Neural crest cell (in vitro differentiated cells): Measurements from ENCODE around the gene DRAM2. TPM values are rescaled to one million over a fixed set of nuclear protein-coding genes. Genes with fewer than 3 reads are reported as not detected.
"Not testable (repeated sequence)": the region's sequence is repeated elsewhere in the genome, so short reads cannot be mapped to it uniquely, and the experiment has no call there.

Experiments used
- DNase-seq: peaks from one replicate; pipeline ENCODE4 v3.0.0; 2021; ENCODE audit warnings: low read depth, mixed read lengths, low spot score
- H3K27ac Mint-ChIP-seq: one replicate; pipeline ENCODE4 v1.8.0; 2021; ENCODE audit warnings: mild to moderate bottlenecking, mixed read lengths; ENCODE audit not compliant: unreplicated experiment
- H3K27me3 Mint-ChIP-seq: 2 replicates; pipeline ENCODE4 v1.8.0; 2021; ENCODE audit warnings: low read depth, mild to moderate bottlenecking, mixed read lengths
- H3K36me3 Mint-ChIP-seq: 2 replicates; pipeline ENCODE4 v1.8.0; 2021; ENCODE audit warnings: low read depth, mild to moderate bottlenecking, mixed read lengths
- H3K4me1 Mint-ChIP-seq: 2 replicates; pipeline ENCODE4 v1.8.0; 2021; ENCODE audit warnings: mixed read lengths
- H3K4me3 Mint-ChIP-seq: one replicate; pipeline ENCODE4 v1.8.0; 2021; ENCODE audit warnings: mild to moderate bottlenecking, mixed read lengths
- H3K9me3 Mint-ChIP-seq: 2 replicates; pipeline ENCODE4 v1.8.0; 2021; ENCODE audit warnings: mixed read lengths
- CTCF ChIP-seq: fragments of 200-600 bp; sonication (generic); conservative IDR thresholded peaks from 2 replicates; pipeline ENCODE4 v1.5.0; 2021; ENCODE audit warnings: antibody characterized with exemption, mild to moderate bottlenecking
- total RNA-seq: library from RNA; stranded (reverse); gene quantifications from 2 replicates; pipeline ENCODE4 v1.2.1, GENCODE V29; 2021

Gene DRAM2
- total RNA-seq, 1 donor from 2014 or later = 28.2 TPM

GRCh38 chr1:111104981-111105380 is 34.9 kb downstream of the DRAM2 start:
- no peaks in the 10 kb centered on the region for H3K27me3 Mint-ChIP-seq
- H3K9me3 Mint-ChIP-seq = peaks cover 27% of the 10 kb centered on the region
- TF ChIP-seq CTCF = no peak
- peaks cover 50% of the 10 kb centered on the region for H3K36me3 Mint-ChIP-seq
- H3K27ac Mint-ChIP-seq = no peak overlapping the region
- H3K4me3 Mint-ChIP-seq = no peak overlapping the region
- no peak for DNase-seq
- H3K4me1 Mint-ChIP-seq = no peaks in the 10 kb centered on the region

GRCh38 chr1:111101854-111102642 is 37.8 kb downstream of the DRAM2 start:
- H3K4me3 Mint-ChIP-seq = no peak overlapping the region
- peaks cover 53% of the 10 kb centered on the region for H3K36me3 Mint-ChIP-seq
- no peaks in the 10 kb centered on the region for H3K27me3 Mint-ChIP-seq
- no peak overlapping the region for H3K27ac Mint-ChIP-seq
- peaks cover 36% of the 10 kb centered on the region for H3K9me3 Mint-ChIP-seq
- no peaks in the 10 kb centered on the region for H3K4me1 Mint-ChIP-seq
- DNase-seq = no peak
- no peak for TF ChIP-seq CTCF

- DNase-seq = no peak
- no peak for TF ChIP-seq CTCF
- Mint-ChIP-seq H3K27me3 (no peaks in the 10 kb centered on the region), H3K27ac (no peak overlapping the region), H3K9me3 (peaks cover 37% of the 10 kb centered on the region), H3K36me3 (peaks cover 48% of the 10 kb centered on the region), H3K4me3 (no peak overlapping the region), H3K4me1 (no peaks in the 10 kb centered on the region)
These were observed 40.6 kb downstream of the DRAM2 start for GRCh38 chr1:111099289-111099688.

GRCh38 chr1:111097356-111098099 is 42.4 kb downstream of the DRAM2 start:
- Mint-ChIP-seq H3K27me3 (peaks cover 5% of the 10 kb centered on the region), H3K4me1 (no peaks in the 10 kb centered on the region), H3K27ac (no peak overlapping the region), H3K4me3 (no peak overlapping the region), H3K36me3 (peaks cover 46% of the 10 kb centered on the region), H3K9me3 (peaks cover 38% of the 10 kb centered on the region)
- no peak for TF ChIP-seq CTCF
- no peak for DNase-seq

GRCh38 chr1:111095421-111095820 is 44.5 kb downstream of the DRAM2 start:
- not testable (repeated sequence) for DNase-seq, H3K27ac Mint-ChIP-seq, H3K27me3 Mint-ChIP-seq, H3K4me3 Mint-ChIP-seq, H3K4me1 Mint-ChIP-seq
- Mint-ChIP-seq H3K36me3 (peaks cover 34% of the 10 kb centered on the region), H3K9me3 (peaks cover 30% of the 10 kb centered on the region)

GRCh38 chr1:111089638-111090037 is 50.3 kb downstream of the DRAM2 start:
- Mint-ChIP-seq H3K27ac (no peak overlapping the region), H3K36me3 (peaks cover 23% of the 10 kb centered on the region), H3K27me3 (peaks cover 5% of the 10 kb centered on the region), H3K4me3 (no peak overlapping the region), H3K9me3 (peaks cover 16% of the 10 kb centered on the region), H3K4me1 (no peaks in the 10 kb centered on the region)
- TF ChIP-seq CTCF = no peak
- DNase-seq = no peak
